Breast epithelium (tissue), 4 donors: ENCODE results near the gene SNAPC5. TPM values are rescaled to one million over a fixed set of nuclear protein-coding genes. Genes with fewer than 3 reads are reported as not detected.

ENCODE experiments used
- DNase-seq, 2 donors: peaks; one replicate each; pipeline ENCODE4 v3.0.0-alpha.2; 2019; ENCODE audit warnings: low spot score in 2 of 2
- H3K27ac ChIP-seq, 2 donors: fragments of 200-600 bp; sonication (generic) in 1 of 2; one replicate each; pipeline ENCODE4 v1.5.1; 2016 to 2019; ENCODE audit warnings: mild to moderate bottlenecking in 1 of 2
- H3K27me3 ChIP-seq, 2 donors: fragments of 200-600 bp; sonication (generic) in 1 of 2; one replicate each; pipeline versions ENCODE4 v1.5.1 to v1.6.0; 2017 to 2019; ENCODE audit warnings: control low read depth in 1 of 2, mild to moderate bottlenecking in 1 of 2
- H3K36me3 ChIP-seq: fragments of 200-600 bp; one replicate; pipeline ENCODE4 v1.5.1; 2019
- H3K4me1 ChIP-seq, 2 donors: fragments of 200-600 bp; sonication (generic); one replicate each; pipeline ENCODE4 v1.5.1; 2016 to 2019; ENCODE audit warnings: control low read depth in 1 of 2
- H3K4me3 ChIP-seq, 3 donors: fragments of 200-600 bp; sonication (generic); 1 replicate in 2 of 3; 2 replicates in 1 of 3; pipeline ENCODE4 v1.5.1; 2016 to 2019; ENCODE audit warnings: mild to moderate bottlenecking in 3 of 3, moderate library complexity in 2 of 3
- H3K9me3 ChIP-seq, 2 donors: fragments of 200-600 bp; sonication (generic) in 1 of 2; one replicate each; pipeline ENCODE4 v1.5.1; 2016 to 2019; ENCODE audit warnings: control low read depth in 1 of 2
- CTCF ChIP-seq, 3 donors: fragments of 450-650 bp; IDR thresholded peaks; one replicate each; pipeline ENCODE4 v1.5.1; 2016 to 2017; ENCODE audit warnings: antibody characterized with exemption in 3 of 3, mild to moderate bottlenecking in 3 of 3, moderate library complexity in 3 of 3
- POLR2A ChIP-seq: fragments of 450-650 bp; IDR thresholded peaks from one replicate; pipeline ENCODE4 v1.6.1; 2016; ENCODE audit warnings: antibody characterized with exemption, mild to moderate bottlenecking, moderate library complexity
- POLR2AphosphoS5 ChIP-seq, 3 donors: sonication (generic); formaldehyde crosslinking; IDR thresholded peaks; one replicate each; pipeline ENCODE4 v1.6.1; 2017; ENCODE audit warnings: antibody characterized with exemption in 3 of 3
- intact Hi-C: fragments of 100-400 bp; cut with DNase I; formaldehyde crosslinking; loops from one replicate; pipeline ENCODE4 v1.15.1; 2023; ENCODE audit warnings: low total_unique reads
- total RNA-seq, 3 donors: library from RNA; depleted of rRNA; stranded (reverse); fragments of >200 nt; gene quantifications; one replicate each; pipeline ENCODE4 v1.1.0, GENCODE V29; 2016

The SNAPC5 gene
- total RNA-seq, 3 donors from 2014 or later = 26.9 to 35.1 (median 31.5) TPM

GRCh38 chr15:66452971-66453580 lies 44.5 kb downstream of the SNAPC5 start:
- intact Hi-C loops = no loop called here

GRCh38 chr15:66452420-66452819 lies 45.1 kb downstream of the SNAPC5 start:
- no peak for DNase-seq
- no peaks in the 10 kb centered on the region for H3K4me1 ChIP-seq
- no peaks in the 10 kb centered on the region for H3K36me3 ChIP-seq
- no peak overlapping the region for H3K27ac ChIP-seq
- no peaks in the 10 kb centered on the region for H3K27me3 ChIP-seq
- intact Hi-C loops = no loop called here
- no peak for TF ChIP-seq CTCF (IDR thresholded peaks at IDR 0.05)
- TF ChIP-seq POLR2AphosphoS5 (IDR thresholded peaks at IDR 0.05) = no peak
- H3K9me3 ChIP-seq = no peaks in the 10 kb centered on the region
- H3K4me3 ChIP-seq = no peak overlapping the region

More at GRCh38 chr15:66452971-66453580, 44.5 kb downstream of the SNAPC5 start:
- no peak for TF ChIP-seq CTCF (IDR thresholded peaks at IDR 0.05)
- no peak for TF ChIP-seq POLR2AphosphoS5 (IDR thresholded peaks at IDR 0.05)
- TF ChIP-seq POLR2A = no peak
- no peaks in the 10 kb centered on the region for H3K9me3 ChIP-seq
- H3K4me3 ChIP-seq = no peak overlapping the region
- no peaks in the 10 kb centered on the region for H3K4me1 ChIP-seq
- H3K27ac ChIP-seq = no peak overlapping the region
- no peak for DNase-seq
- H3K36me3 ChIP-seq = no peaks in the 10 kb centered on the region
- no peaks in the 10 kb centered on the region for H3K27me3 ChIP-seq

Other genes starting within 250 kb of the SNAPC5 start
- gene MEGF11, start 244.0 kb downstream of the SNAPC5 start, total RNA-seq = not detected
- gene DIS3L, start 204.2 kb downstream of the SNAPC5 start, total RNA-seq = 10 to 100 TPM; 37.0 to 46.4 (median 43.2) TPM
- 1 to 10 TPM; 5.0 to 9.7 (median 6.6) TPM for gene TIPIN, start 141.1 kb downstream of the SNAPC5 start, total RNA-seq
- gene MAP2K1, start 110.8 kb downstream of the SNAPC5 start, total RNA-seq = 10 to 100 TPM; 29.2 to 59.7 (median 38.5) TPM
- 1,000 to 10,000 TPM; 3,770 to 3,861 (median 3,828) TPM for gene RPL4, start 7.1 kb upstream of the SNAPC5 start, total RNA-seq
- gene ZWILCH, start 7.6 kb upstream of the SNAPC5 start, total RNA-seq = 1 to 10 TPM; 4.0 to 8.2 (median 7.6) TPM
- gene LCTL, start 68.2 kb upstream of the SNAPC5 start, total RNA-seq = not detected
- 10 to 100 TPM in 2 of 3 donors, 1 to 10 TPM in 1; 7.6 to 22.6 (median 13.4) TPM for gene SMAD6, start 204.5 kb upstream of the SNAPC5 start, total RNA-seq